Cortex of kidney (tissue), 1 donor: Measurements from ENCODE around the gene ST6GALNAC3.
"Not testable (repeated sequence)": the region's sequence is repeated elsewhere in the genome, so short reads cannot be mapped to it uniquely, and the experiment has no call there.

Source experiments
- DNase-seq: peaks from one replicate; lab custom pipeline; 2025; lab: John Stamatoyannopoulos, UW

ST6GALNAC3 gene

GRCh38 chr1:76635784-76636183 lies 561.2 kb downstream of the ST6GALNAC3 start:
- DNase-seq: no peak

- no peak for DNase-seq
Observed at GRCh38 chr1:76639181-76639580, 564.6 kb downstream of the ST6GALNAC3 start.

- DNase-seq: no peak
Observed at GRCh38 chr1:76640092-76640491, 565.5 kb downstream of the ST6GALNAC3 start.

GRCh38 chr1:76640723-76641122 lies 566.2 kb downstream of the ST6GALNAC3 start:
- no peak for DNase-seq

GRCh38 chr1:76644139-76644538 lies 569.6 kb downstream of the ST6GALNAC3 start:
- DNase-seq: no peak

- not testable (repeated sequence) for DNase-seq
Observed at GRCh38 chr1:76652860-76653259, 578.3 kb downstream of the ST6GALNAC3 start.

- no peak for DNase-seq
Observed at GRCh38 chr1:76657623-76658022, 583.1 kb downstream of the ST6GALNAC3 start.

- DNase-seq: no peak
Observed at GRCh38 chr1:76659171-76659940, 584.8 kb downstream of the ST6GALNAC3 start.

- no peak for DNase-seq
Observed at GRCh38 chr1:76661531-76661930, 587.0 kb downstream of the ST6GALNAC3 start.

GRCh38 chr1:76666499-76666898 lies 592.0 kb downstream of the ST6GALNAC3 start:
- DNase-seq: no peak

GRCh38 chr1:76668046-76668445 lies 593.5 kb downstream of the ST6GALNAC3 start:
- no peak for DNase-seq

- no peak for DNase-seq
Observed at GRCh38 chr1:76669131-76669530, 594.6 kb downstream of the ST6GALNAC3 start.

- no peak for DNase-seq
Observed at GRCh38 chr1:76669624-76670315, 595.2 kb downstream of the ST6GALNAC3 start.

- no peak for DNase-seq
Observed at GRCh38 chr1:76674689-76675210, 600.2 kb downstream of the ST6GALNAC3 start.

- DNase-seq: no peak
Observed at GRCh38 chr1:76677416-76678405, 603.2 kb downstream of the ST6GALNAC3 start.

- no peak for DNase-seq
Observed at GRCh38 chr1:76679534-76680152, 605.1 kb downstream of the ST6GALNAC3 start.

- no peak for DNase-seq
Observed at GRCh38 chr1:76680651-76681050, 606.1 kb downstream of the ST6GALNAC3 start.

GRCh38 chr1:76682138-76682537 lies 607.6 kb downstream of the ST6GALNAC3 start:
- DNase-seq: no peak
